NCI-H1105 treated with DMSO at 0.1 percent for 48 hours (cell line): ENCODE measurements around the gene MANEAL.
A peak's percentile ranks its signal among the peaks of the same experiment; 100 is the strongest.

ENCODE experiments used
- DNase-seq: peaks from one replicate; lab custom pipeline; 2025; lab: John Stamatoyannopoulos, UW

The MANEAL gene

DNA sequence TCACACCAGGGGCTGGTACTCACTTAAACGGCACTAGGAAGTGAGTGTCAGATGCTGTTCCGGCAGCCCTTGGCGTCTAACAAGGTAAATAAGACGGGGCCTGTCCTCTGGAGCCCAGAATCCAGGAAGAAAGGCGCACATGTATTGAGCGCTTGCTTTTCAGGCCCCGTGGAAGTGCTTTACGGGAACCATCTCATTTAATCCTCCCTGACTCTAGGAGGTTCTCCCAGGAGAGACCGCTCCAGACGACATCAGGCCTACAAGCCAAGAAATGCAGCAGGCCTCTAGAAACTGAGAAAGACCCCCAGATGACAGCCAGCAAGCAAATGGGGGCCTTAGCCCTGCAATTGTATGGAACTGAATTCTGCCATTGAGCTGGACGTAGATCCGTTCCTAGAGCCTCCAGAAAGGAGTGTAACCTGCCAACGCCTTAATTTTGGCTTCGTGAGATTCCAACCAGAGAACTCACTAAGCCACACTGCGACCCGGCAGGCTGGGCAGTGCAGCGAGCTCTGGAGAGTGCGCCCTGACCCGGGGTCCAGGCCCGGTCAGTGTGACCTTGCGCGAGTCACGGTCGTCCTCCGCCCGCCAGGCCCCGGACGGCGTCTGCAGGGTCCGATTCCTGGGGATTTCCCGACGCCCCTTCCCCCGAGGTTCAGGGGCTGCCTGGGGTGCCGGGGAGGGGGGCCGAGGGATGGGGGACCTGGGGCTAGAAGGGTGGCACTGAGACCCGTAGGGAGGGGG lies 532 bp upstream of the MANEAL start:
- DNase-seq: no peak

DNA sequence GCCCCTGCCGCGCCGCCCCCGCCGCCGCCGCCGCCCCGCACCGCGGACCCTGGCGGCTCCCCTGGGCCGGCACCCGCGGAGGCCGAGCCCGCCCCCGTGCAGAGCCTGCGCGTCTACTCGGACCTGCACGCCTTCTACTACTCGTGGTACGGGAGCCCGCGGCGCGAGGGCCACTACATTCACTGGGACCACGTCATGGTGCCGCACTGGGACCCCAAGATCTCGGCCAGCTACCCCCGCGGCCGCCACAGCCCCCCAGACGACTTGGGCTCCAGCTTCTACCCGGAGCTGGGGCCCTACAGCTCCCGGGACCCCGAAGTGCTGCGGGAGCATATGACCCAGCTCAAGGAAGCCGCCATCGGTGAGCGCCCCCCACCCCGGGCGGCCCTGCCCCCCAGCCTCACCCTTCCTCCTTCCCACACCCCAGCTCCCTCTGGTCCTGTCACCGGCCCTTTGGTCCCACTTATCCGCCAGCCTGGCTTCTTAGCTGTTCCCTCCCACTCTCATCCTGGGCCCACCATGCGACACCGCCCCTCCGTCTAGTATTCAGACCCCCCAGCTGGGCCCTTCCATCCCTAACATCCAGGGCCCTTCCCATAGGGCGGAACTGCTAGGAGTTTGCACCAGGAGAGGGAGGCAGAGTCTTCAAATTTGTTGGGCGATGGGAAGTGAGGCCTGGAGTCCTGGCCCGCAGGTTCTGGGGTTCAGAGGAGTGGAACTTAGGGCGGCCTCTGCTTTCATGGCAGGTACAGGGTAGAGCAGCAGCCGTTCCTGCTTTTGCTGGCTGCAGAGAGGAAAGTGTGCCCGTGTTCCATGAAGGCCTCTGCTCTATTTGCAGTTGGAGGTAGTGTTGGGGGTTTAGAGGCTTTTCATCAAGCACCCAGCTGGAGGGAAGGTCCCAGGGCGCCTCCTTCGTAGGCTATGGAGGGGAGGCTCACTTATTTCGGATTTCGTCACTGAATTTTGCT lies 1.0 kb downstream of the MANEAL start:
- DNase-seq: peak; percentile 6

- DNase-seq: peak; percentile 35
Measured at GRCh38 chr1:37795340-37796125, 1.9 kb downstream of the MANEAL start.

DNA sequence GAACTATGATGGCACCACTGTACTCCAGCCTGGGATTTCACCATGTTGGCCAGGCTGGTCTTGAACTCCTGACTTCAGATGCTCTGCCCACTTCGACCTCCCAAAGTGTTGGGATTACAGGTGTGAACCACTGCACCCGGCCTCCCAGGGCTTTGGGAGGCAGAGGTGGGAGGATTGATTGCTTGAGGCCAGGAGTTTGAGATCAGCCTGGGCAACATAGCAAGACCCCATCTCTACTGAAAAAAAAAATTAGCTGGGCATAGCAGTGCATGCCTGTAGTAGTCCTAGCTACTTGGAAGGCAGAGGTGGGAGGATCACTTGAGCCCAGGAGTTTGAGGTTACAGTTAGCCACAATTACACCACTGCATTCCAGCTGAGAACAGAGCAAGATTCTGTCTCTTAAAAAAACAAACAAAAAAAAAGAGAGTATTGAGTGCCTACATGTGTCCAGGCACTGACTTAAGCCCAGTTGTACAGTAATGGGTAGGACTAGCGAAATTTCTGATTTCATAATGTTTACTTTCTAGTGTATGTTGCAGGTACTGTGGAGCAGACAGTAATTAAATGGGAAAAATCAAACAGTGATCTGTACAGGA lies 4.2 kb downstream of the MANEAL start:
- DNase-seq: no peak

- DNase-seq: no peak
Measured at GRCh38 chr1:37802439-37802838, 8.8 kb downstream of the MANEAL start.

DNA sequence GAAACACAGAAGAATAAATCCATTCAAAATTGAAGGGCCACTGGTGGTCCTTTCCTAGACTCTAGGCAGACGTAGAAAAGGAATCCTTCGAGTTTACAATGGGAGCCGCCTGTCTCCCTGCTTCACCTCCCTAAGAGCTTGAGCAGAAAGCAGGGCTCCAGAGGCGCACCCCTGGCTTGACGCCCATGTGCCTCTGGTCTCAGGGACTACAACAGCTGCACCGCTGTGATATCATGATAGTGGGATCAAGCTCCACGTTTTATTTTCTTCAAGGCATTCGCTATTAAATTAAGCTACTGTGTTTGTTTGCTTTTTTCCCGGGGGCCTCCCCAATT lies 13.5 kb downstream of the MANEAL start:
- DNase-seq: no peak

DNA sequence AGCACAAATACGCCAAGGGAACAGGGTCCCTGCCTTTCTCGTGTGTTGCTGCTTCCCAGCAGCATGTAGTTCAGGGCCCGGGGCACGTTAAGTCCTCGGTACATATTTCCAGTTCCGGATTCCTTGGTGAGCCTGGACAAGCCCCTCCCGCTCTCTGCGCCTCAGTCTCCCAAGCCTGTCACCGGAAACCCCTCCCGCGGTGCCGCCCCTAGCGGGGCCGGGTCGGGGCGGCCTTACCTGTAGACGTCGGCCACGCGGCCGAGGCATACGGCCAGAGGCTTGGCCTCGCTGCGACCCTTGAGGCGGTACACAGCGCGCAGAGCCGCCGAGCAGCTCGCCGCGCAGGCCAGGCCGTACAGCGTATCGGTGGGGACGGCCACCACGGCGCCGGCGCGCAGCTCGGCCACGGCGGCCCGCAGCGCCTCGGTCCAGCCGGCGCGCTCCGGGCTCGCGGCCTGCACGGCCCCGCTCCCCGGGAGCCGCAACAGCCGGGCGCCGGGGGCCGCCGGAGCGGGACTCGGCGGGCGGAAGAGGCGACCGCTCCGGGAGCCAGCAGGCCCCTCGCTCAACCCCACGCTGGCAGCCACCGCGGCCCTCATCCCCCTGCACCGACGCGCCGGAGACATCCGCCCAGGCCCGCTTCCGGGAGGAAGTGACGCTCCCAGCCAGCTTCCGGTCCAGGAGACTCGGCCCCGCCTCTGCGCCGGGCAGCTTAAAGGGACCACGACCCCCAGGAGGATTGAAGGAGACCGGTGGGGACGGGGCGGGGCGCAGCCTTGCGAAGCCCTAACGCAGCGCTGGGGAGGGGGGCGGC lies 14.1 kb downstream of the MANEAL start, which contains the start of the genes C1orf122 and YRDC:
Gene C1orf122, plus strand, starts transcription at position 236 of the 814 bp plus-strand sequence. CDS start 615 bp downstream, outside the sequence.
Gene YRDC, minus strand, starts transcription at position 654 of the 814 bp plus-strand sequence. Its CDS starts 28 bp downstream, at position 626.
- DNase-seq: peak; percentile 92

DNA sequence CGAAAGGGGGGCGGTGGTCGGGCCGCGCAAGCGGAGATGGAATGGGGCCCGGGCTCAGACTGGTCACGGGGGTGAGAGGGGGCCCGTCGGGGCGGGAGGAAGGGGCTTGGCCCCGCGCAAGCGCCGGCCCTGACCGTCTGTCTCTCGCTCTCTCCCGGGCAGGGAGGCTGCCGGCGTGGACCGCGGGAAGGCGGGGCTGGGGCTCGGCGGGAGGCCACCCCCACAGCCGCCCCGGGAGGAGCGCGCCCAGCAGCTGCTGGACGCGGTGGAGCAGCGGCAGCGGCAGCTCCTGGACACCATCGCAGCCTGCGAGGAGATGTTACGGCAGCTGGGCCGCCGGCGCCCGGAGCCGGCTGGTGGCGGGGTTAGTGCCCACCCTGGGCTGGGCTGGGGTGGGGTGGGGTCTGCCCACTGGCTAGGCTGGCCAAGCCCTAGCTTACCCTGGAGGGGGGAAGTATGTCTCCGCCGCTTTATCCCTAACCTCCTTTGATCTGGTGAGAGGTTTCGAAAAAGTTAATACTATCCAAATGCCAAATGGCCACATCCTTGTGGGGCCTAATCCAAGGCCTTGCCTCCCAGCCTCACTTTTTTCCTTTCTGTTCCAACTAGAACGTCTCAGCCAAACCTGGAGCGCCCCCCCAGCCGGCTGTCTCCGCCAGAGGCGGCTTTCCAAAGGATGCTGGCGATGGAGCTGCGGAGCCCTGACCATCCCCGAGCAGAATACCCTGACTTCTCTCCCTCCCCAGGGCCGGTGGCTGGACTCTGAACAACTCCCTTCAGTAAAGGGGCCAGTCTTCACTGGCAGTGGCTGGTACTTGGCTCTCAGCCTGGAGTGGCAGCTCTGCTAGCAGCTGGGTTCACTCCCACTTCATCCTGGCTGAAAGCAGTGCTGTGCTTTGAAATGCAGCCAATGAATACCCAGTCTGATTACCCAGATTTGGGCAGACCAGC lies 15.0 kb downstream of the MANEAL start:
- peak; percentile 78 for DNase-seq

- DNase-seq: no peak
Measured at GRCh38 chr1:37809942-37810341, 16.3 kb downstream of the MANEAL start.

DNA sequence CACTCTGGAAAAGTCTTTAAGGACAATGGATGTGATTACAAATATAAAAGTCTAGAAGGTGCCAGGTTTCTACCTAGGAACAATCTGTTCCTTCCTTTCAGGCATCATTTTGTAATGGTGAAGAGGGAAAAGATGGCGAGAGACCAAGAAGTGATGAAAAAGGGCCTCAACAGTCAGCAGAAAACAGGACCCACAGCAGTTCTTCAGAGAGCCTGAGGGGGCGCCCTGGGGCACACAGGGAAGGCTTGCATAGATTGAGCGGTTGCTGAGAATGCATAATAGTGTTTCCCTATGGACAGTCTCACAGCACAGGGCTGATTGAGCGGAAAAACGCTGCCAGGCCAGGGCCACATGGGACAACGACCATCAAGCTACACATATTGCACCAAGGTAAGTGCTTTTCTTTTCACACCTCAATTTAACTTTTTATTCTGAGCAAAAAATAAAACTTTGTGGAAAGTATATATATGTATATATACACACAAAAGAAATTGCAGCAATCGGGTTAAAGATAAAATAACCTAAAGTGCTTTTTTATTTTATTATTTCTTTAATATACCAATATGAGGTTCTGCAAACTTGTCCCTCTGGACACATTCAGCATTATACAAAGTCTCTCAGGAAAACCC lies 17.5 kb downstream of the MANEAL start:
- peak; percentile 85 for DNase-seq

GRCh38 chr1:37813529-37814145 lies 20.0 kb downstream of the MANEAL start:
- no peak for DNase-seq

- no peak for DNase-seq
Measured at GRCh38 chr1:37814252-37814651, 20.6 kb downstream of the MANEAL start.

- no peak for DNase-seq
Measured at GRCh38 chr1:37817481-37817880, 23.8 kb downstream of the MANEAL start.

DNA sequence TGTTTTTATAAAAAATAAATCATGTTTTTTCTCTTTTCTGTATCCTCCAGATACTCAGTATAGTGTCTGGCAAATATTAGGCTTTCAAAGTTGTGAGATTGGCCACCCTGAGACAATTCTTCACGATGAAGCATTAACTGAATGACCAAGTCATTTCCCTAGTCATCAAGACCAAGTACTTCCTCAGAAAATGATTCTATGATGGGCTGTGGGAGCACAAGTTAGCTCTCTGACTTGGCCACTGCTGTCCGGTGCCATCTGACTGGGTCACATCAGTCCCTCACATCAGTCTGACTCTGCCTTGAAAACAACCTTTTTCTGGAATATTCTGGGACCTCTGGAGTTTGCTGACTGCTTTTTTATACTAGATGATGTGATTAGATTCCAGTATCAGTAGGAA lies 27.8 kb downstream of the MANEAL start:
- no peak for DNase-seq

- DNase-seq: no peak
Measured at GRCh38 chr1:37822906-37823815, 29.5 kb downstream of the MANEAL start.

DNA sequence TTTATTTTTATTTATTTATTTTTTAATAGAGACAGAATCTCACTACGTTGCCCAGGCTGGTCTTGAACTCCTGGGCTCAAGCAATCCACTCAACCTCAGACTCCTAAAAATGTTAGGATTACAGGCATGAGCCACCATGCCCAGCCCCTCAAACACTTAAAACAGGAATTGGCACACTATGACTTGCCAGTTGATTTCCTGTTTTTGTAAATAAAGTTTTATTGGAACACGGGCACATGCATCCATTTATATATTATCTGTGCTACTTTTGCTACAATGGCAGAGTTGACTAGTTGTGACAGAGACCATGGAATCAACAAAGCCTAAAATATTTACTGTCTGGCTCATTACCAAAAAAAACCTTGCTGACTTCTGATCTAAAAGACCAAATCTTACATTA lies 30.4 kb downstream of the MANEAL start:
- DNase-seq: no peak

GRCh38 chr1:37825506-37825905 lies 31.9 kb downstream of the MANEAL start:
- no peak for DNase-seq
